SK-N-MC (cell line): ENCODE results near the gene MAPKAPK2.

Experiments used
- EZH2 ChIP-seq: fragments of 200-600 bp; sonication (generic); IDR thresholded peaks from one replicate; pipeline ENCODE4 v1.6.1; 2017; ENCODE audit warnings: antibody characterized with exemption
- FOXP2 ChIP-seq: optimal IDR thresholded peaks from 2 replicates; pipeline ENCODE3; 2011; ENCODE audit warnings: mild to moderate bottlenecking, moderate library complexity; ENCODE audit not compliant: insufficient read depth; ENCODE audit errors: extremely low read length, control extremely low read depth
- POLR2AphosphoS5 ChIP-seq: IDR thresholded peaks from 2 replicates; pipeline ENCODE4 v1.6.1; 2012; ENCODE audit warnings: mild to moderate bottlenecking, low read depth, low read length, borderline replicate concordance

DNA sequence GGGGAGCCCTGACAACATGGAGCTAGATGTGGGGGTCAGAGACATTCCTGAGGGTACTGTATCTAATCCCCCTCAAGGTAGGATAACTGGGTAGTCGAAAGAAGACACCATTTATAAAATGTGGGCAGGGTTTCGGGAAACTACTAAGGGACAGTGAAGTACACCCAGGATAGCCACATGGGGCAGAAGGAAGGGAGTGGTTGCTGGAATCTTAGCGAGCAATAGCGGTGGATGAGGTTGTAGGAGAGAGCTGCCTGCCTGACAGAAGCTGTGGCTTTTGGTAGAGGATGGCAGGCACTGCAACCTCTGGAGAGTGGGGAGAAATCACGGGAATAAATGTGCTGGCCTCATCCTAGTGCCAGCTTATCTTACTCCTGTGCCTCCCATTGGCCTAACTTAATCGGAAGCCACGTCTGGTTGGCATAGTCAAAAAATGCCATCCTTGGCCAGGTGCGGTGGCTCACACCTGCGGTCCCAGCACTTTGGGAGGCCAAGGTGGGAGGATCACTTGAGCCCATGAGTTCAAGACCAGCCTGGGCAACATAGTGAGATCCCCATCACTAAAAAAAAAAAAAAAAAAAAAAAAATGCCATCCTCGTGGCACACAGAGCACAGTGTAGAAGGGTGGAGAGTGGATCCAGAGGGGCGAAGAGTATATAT, 23.4 kb upstream of the MAPKAPK2 start:
- TF ChIP-seq EZH2 (no peak), POLR2AphosphoS5 (no peak), FOXP2 (no peak)
